WERI-Rb-1 (cell line): ENCODE measurements around the gene CHMP1B.

ENCODE experiments used
- DNase-seq: peaks from one replicate; pipeline ENCODE4 v3.0.0-alpha.2; 2020
- H3K27ac ChIP-seq: fragments of 250-450 bp; sonication (Bioruptor Pico); 2 replicates; pipeline ENCODE4 v1.5.1; 2020; ENCODE audit warnings: mild to moderate bottlenecking, moderate library complexity
- H3K27me3 ChIP-seq: fragments of 250-450 bp; sonication (Bioruptor Pico); 2 replicates; pipeline ENCODE4 v1.5.1; 2021; ENCODE audit warnings: mild to moderate bottlenecking, low read depth, moderate library complexity; ENCODE audit not compliant: insufficient read depth, severe bottlenecking
- H3K36me3 ChIP-seq: fragments of 250-450 bp; sonication (Bioruptor Pico); 2 replicates; pipeline ENCODE4 v1.5.1; 2020; ENCODE audit warnings: mild to moderate bottlenecking, moderate library complexity
- H3K4me3 ChIP-seq: 2 replicates; pipeline ENCODE4 v1.5.1; 2011; ENCODE audit warnings: low read depth, mild to moderate bottlenecking, control low read depth, low read length
- H3K9me3 ChIP-seq: fragments of 250-450 bp; sonication (Bioruptor Pico); 2 replicates; pipeline ENCODE4 v1.5.1; 2021; ENCODE audit warnings: mild to moderate bottlenecking, moderate library complexity; ENCODE audit not compliant: severe bottlenecking
- TF ChIP-seq, protein P1 (sequence below): IDR thresholded peaks from 2 replicates; pipeline ENCODE4 v1.5.1; 2011; ENCODE audit warnings: low read depth, mild to moderate bottlenecking, control low read depth, inconsistent platforms, low read length

Gene CHMP1B

DNA sequence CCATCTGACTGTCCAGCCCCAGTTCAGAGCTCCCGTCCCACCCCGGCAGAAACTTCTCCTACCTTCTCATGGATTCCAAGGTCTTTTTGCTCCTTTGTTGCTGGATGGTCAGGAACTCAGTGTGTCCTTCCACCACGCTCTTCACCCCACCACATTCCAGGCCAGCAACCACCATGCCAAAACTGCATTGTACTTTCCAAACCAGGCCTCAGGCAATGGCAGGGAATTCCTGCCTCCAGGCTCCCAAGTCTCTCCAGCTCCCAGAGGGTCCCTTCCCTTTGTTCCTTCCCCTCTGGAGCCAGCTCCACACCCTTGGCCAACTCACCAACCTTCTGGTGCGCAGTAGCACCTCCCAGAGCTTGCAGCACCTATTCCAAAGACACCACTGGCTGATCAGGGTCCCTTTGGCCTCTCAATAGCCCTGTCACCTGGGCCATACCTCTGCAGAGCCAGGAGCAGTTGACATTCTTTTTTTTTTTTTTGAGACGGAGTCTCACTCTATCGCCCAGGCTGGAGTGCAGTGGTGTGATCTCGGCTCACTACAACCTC lies 8.1 kb downstream of the CHMP1B start:
- TF ChIP-seq, protein P1, sequence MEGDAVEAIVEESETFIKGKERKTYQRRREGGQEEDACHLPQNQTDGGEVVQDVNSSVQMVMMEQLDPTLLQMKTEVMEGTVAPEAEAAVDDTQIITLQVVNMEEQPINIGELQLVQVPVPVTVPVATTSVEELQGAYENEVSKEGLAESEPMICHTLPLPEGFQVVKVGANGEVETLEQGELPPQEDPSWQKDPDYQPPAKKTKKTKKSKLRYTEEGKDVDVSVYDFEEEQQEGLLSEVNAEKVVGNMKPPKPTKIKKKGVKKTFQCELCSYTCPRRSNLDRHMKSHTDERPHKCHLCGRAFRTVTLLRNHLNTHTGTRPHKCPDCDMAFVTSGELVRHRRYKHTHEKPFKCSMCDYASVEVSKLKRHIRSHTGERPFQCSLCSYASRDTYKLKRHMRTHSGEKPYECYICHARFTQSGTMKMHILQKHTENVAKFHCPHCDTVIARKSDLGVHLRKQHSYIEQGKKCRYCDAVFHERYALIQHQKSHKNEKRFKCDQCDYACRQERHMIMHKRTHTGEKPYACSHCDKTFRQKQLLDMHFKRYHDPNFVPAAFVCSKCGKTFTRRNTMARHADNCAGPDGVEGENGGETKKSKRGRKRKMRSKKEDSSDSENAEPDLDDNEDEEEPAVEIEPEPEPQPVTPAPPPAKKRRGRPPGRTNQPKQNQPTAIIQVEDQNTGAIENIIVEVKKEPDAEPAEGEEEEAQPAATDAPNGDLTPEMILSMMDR = no peak
- no peaks in the 10 kb centered on the region for H3K36me3 ChIP-seq
- DNase-seq = no peak
- no peaks in the 10 kb centered on the region for H3K9me3 ChIP-seq
- H3K4me3 ChIP-seq = no peak overlapping the region
- no peak overlapping the region for H3K27ac ChIP-seq
- no peaks in the 10 kb centered on the region for H3K27me3 ChIP-seq

DNA sequence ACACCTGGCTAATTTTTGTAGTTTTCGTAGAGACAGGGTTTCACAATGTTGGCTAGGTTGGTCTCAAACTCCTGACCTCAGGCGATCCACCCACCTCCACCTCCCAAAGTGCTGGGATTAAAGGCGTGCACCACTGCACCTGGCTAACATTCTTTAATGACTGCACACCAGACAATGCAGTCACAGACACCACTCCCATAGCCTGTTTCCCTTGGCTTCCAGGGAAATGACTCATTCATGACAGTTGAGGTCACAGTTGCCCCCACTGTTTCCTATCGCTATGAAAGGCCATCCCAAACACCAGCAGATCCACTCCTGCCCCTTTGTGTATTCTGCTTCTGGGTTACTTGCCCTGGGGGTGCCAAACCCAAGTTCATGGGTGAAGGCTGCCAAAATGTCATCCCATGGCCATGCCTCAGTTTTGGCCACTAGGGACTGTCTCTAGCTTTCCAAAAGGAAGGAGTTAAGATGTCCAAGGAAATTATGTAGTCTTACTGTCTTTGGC lies 8.7 kb downstream of the CHMP1B start:
- H3K9me3 ChIP-seq = no peaks in the 10 kb centered on the region
- no peaks in the 10 kb centered on the region for H3K27me3 ChIP-seq
- H3K36me3 ChIP-seq = no peaks in the 10 kb centered on the region
- no peak for DNase-seq
- TF ChIP-seq, protein P1 = 0 out of 2 replicates have a peak, but pooled peaks have one; percentile 9
- H3K4me3 ChIP-seq = no peak overlapping the region
- no peak overlapping the region for H3K27ac ChIP-seq

DNA sequence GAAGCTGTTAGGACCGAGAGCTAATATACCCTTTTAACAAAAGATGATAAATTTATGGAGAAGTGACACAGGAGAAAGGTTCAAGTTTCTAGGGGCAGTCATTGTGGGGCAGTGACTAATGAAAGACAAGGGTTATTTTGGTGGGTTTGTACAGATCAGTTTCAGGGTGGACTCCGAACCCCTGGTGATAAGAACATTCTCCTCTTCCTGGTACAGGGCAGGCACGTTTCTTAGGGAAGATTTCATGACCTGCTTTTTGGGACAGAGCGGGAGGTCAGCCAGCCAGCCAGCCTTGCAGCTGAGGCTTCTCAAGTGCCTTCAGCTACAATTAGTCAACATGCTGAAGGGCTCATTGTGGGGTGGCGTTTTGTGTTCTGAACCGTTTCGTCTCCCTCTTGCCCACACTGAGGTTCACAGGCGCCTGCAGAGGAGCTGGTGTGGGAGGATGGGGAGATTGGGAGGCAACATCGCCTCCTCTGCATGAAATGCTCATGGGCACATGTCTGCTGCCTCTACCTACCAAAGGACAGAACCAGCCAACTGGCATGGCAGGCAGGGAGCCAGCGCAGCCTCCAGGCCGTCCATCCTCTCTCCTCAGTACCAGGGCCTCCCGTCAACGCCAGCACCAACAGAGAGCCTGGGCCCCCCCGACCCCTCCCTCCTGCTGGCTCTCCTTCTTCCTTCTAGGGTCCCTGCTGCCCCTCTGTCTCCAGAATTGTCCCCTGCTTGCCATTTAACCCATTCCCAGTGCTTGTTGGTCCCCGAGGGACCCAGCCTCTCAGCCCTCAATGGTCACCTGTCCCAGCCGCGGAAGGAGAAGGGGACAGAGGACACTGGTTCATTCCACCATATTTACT lies 9.6 kb downstream of the CHMP1B start:
- DNase-seq = no peak
- no peak overlapping the region for H3K27ac ChIP-seq
- no peak overlapping the region for H3K4me3 ChIP-seq
- H3K27me3 ChIP-seq = no peaks in the 10 kb centered on the region
- no peaks in the 10 kb centered on the region for H3K36me3 ChIP-seq
- TF ChIP-seq, protein P1 = no peak
- H3K9me3 ChIP-seq = no peaks in the 10 kb centered on the region

DNA sequence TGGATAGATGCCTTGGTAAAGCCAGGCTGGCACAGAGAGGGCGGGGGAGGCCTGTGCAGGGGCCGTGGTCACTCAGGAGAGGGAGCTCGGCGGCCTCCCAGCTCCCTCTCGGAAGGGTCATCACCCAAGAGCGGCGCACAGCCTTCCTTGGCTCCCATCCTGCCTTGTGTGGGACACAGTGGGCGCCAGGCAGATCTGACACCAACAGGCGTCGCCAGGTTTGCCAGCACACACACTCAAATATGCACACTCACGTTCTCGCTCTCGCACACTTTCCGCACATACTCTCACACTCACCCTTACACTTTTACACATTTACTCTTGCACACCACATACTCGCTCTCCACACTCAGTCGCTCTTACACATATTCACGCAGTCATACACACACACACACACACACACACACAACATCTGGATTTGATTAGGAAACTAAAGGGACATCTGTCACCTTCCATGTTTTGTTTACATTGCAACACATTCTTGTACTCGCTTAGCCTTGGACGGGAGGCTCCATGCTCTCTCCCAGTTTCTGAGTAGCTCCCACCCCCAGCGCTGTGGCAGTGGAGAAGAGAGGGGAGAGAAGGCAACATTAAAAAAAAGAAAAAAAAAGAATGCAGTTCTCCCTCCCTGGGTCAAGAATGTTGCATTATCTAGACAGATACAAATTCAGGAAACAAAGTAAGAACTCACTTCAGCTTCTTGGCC lies 10.5 kb downstream of the CHMP1B start:
- Histone ChIP-seq H3K9me3 (no peaks in the 10 kb centered on the region), H3K27ac (no peak overlapping the region), H3K27me3 (no peaks in the 10 kb centered on the region), H3K4me3 (no peak overlapping the region), H3K36me3 (no peaks in the 10 kb centered on the region)
- DNase-seq = no peak
- TF ChIP-seq, protein P1 = no peak

DNA sequence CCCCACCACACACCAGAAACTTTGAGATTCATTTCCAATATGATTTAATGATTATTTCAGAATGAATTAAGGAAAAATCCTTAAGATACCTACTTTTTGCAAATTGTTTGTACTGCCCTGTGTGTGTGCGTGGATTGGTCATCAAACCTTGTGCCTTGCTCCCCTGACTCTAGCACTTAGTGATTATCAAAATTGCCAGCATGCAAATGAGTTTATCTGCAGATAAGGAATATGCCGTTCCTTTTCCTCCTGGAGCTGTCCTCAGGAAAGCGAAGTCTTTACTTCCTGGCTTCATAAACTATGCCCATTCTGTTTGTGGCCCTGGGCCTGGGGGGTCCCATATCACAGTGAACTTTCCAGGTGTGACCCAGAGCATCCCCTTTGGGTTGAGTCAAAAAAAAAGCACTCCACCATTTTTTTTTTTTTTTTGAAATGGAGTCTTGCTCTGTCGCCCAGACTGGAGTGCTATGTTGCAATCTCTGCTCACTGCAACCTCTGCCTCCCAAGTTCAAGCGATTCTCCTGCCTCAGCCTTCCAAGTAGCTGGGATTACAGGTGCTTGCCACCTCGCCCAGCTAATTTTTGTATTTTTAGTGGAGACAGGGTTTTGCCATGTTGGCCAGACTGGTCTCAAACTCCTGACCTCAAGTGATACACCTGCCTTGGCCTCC lies 11.4 kb downstream of the CHMP1B start:
- no peaks in the 10 kb centered on the region for H3K9me3 ChIP-seq
- no peak overlapping the region for H3K27ac ChIP-seq
- no peaks in the 10 kb centered on the region for H3K27me3 ChIP-seq
- H3K36me3 ChIP-seq = no peaks in the 10 kb centered on the region
- no peak for DNase-seq
- TF ChIP-seq, protein P1 = no peak
- no peak overlapping the region for H3K4me3 ChIP-seq
